ENCODE measurements around the gene CRYBB1.

DNA sequence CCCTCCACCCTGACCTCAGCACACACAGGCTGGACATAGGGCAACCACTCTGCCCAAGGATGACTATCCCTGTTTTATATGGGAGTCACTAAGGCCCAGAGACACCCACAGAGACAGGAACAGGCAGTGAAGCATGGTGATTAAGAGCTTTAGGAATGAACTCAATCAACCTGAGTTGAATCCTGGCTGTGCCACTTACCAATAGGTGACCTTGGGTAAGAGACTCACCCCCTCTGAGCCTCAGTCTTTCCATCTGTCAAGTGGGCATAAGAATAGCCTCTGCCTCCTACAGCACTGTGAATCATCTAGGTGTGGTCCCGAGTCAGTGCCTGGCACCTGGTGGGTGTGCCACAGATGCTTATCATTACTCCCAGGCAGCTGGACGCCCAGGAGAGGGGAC, 6.8 kb downstream of the CRYBB1 start:
- TF ChIP-seq, protein P1, sequence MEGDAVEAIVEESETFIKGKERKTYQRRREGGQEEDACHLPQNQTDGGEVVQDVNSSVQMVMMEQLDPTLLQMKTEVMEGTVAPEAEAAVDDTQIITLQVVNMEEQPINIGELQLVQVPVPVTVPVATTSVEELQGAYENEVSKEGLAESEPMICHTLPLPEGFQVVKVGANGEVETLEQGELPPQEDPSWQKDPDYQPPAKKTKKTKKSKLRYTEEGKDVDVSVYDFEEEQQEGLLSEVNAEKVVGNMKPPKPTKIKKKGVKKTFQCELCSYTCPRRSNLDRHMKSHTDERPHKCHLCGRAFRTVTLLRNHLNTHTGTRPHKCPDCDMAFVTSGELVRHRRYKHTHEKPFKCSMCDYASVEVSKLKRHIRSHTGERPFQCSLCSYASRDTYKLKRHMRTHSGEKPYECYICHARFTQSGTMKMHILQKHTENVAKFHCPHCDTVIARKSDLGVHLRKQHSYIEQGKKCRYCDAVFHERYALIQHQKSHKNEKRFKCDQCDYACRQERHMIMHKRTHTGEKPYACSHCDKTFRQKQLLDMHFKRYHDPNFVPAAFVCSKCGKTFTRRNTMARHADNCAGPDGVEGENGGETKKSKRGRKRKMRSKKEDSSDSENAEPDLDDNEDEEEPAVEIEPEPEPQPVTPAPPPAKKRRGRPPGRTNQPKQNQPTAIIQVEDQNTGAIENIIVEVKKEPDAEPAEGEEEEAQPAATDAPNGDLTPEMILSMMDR (IDR thresholded peaks at IDR 0.05) = no peak
- no peak for TF ChIP-seq POLR2A (IDR thresholded peaks at IDR 0.05)
- no peak for TF ChIP-seq POLR2AphosphoS5 (IDR thresholded peaks at IDR 0.05; ENCODE audit: insufficient read depth in 1 of 2, low read depth in 1 of 2)
